Activated naive CD4-positive, alpha-beta T cell treated with anti-CD3 and anti-CD28 coated beads, Interleukin-2, amount 10 ng/mL, durations not matched to agents 7 days and 5 days (primary cell): ENCODE data around the gene NCAPD3.
"Not testable (repeated sequence)": the region's sequence is repeated elsewhere in the genome, so short reads cannot be mapped to it uniquely, and the experiment has no call there.

Source experiments
- CTCF ChIA-PET: fragments of 350-600 bp; sonication (Branson Sonifier 250); formaldehyde crosslinking; loops from one replicate; lab custom pipeline; 2021; ENCODE audit warnings: antibody characterized with exemption; lab: Charles Lee
- DNase-seq: peaks from one replicate; pipeline ENCODE4 v3.0.0-alpha.2; 2020
- H3K27ac Mint-ChIP-seq: one replicate; pipeline ENCODE4 v1.8.0; 2021; ENCODE audit warnings: mild to moderate bottlenecking, moderate library complexity, mixed read lengths
- H3K27me3 Mint-ChIP-seq: one replicate; pipeline ENCODE4 v1.8.0; 2021; ENCODE audit warnings: mild to moderate bottlenecking, mixed read lengths
- H3K36me3 Mint-ChIP-seq: one replicate; pipeline ENCODE4 v1.8.0; 2021; ENCODE audit warnings: mixed read lengths
- H3K4me1 Mint-ChIP-seq: one replicate; pipeline ENCODE4 v1.8.0; 2021; ENCODE audit warnings: mixed read lengths
- H3K4me3 Mint-ChIP-seq: one replicate; pipeline ENCODE4 v1.8.0; 2021; ENCODE audit warnings: mild to moderate bottlenecking, moderate library complexity, mixed read lengths
- H3K9me3 Mint-ChIP-seq: one replicate; pipeline ENCODE4 v1.8.0; 2021; ENCODE audit warnings: mixed read lengths

The NCAPD3 gene

GRCh38 chr11:134196756-134197155 lies 27.0 kb downstream of the NCAPD3 start:
- Mint-ChIP-seq H3K27ac (peak overlapping the region; percentile 89), H3K4me3 (no peak overlapping the region), H3K36me3 (peaks cover 76% of the 10 kb centered on the region), H3K27me3 (no peaks in the 10 kb centered on the region), H3K9me3 (no peaks in the 10 kb centered on the region), H3K4me1 (peaks cover 5% of the 10 kb centered on the region)
- CTCF ChIA-PET: interaction anchor here (1.0 kb wide), 1 partner anchor 10 kb away, joined by 3 read pairs; no protein-coding TSS in a partner anchor
- no peak for DNase-seq

DNA sequence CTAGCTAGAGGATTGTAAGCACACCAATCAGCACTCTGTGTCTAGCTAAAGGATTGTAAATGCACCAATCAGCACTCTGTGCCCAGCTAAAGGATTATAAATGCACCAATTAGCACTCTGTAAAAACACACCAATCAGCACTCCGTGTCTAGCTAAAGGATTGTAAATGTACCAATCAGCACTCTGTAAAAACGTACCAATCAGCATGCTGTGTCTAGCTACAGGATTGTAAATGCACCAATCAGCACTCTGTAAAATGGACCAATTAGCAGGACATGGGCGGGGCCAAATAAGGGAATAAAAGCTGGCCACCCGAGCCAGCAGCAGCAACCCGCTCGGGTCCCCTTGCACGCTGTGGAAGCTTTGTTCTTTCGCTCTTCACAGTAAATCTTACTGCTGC lies 35.7 kb downstream of the NCAPD3 start:
- DNase-seq, H3K9me3 Mint-ChIP-seq, H3K27me3 Mint-ChIP-seq, H3K4me3 Mint-ChIP-seq, H3K27ac Mint-ChIP-seq, H3K4me1 Mint-ChIP-seq: not testable (repeated sequence)
- peaks cover 74% of the 10 kb centered on the region for H3K36me3 Mint-ChIP-seq
- CTCF ChIA-PET: interaction anchor here (0.8 to 1.5 kb wide), 3 partner anchors 16 to 63 kb away, joined by 3 read pairs; no protein-coding TSS in a partner anchor

DNA sequence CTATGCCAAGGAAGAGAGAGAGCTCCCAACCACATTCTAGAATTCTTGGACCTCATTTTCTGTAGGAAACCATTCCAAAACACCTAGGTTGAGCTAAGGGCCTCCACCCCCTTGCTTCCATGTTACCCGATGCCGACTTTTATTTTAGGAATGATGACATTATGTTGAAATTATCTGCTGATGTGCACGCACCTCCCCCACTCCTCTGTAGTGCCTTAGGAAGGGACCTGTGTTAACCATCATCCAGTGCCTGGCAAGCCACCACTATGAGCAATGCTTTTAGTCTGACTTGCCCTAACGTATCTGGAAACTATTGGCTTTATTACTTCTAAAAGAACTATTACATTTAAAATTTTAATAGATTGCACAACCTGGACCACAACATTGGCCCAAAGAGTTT lies 42.1 kb downstream of the NCAPD3 start:
- Mint-ChIP-seq H3K27me3 (no peaks in the 10 kb centered on the region), H3K27ac (no peak overlapping the region), H3K4me3 (no peak overlapping the region), H3K36me3 (peaks cover 49% of the 10 kb centered on the region), H3K4me1 (no peaks in the 10 kb centered on the region), H3K9me3 (no peaks in the 10 kb centered on the region)
- no peak for DNase-seq
- CTCF ChIA-PET: no interaction called here

GRCh38 chr11:134178032-134178674 lies 45.6 kb downstream of the NCAPD3 start:
- Mint-ChIP-seq H3K4me3 (no peak overlapping the region), H3K27ac (no peak overlapping the region), H3K36me3 (peaks cover 59% of the 10 kb centered on the region), H3K4me1 (no peaks in the 10 kb centered on the region), H3K27me3 (no peaks in the 10 kb centered on the region), H3K9me3 (no peaks in the 10 kb centered on the region)
- no peak for DNase-seq
- CTCF ChIA-PET: interaction anchor here (1.6 kb wide), 1 partner anchor 128 kb away, joined by 3 read pairs; no protein-coding TSS in a partner anchor

GRCh38 chr11:134176284-134176683 lies 47.5 kb downstream of the NCAPD3 start:
- Mint-ChIP-seq H3K9me3 (no peaks in the 10 kb centered on the region), H3K36me3 (peaks cover 53% of the 10 kb centered on the region), H3K27ac (no peak overlapping the region), H3K4me3 (no peak overlapping the region), H3K27me3 (no peaks in the 10 kb centered on the region), H3K4me1 (no peaks in the 10 kb centered on the region)
- no peak for DNase-seq
- CTCF ChIA-PET: no interaction called here

DNA sequence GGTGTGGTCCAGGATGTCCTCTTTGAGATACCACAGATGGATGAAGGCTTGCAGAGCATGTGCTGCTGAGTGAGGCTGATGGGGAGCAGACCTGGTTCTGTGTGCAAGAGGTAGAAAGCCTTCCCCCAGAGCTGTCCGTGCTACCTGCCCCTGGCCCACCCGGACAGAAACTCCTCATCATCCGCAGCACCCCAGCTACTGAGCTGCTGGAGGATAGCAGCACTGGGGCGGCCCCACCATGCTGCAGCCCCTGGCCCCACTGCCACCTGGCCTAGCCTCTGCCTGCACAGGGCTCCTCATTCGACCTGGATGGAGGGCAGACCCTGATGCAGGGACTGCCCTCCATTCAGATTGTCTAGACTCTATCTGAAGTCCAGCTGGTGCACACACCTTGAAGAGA lies 50.5 kb downstream of the NCAPD3 start:
- Mint-ChIP-seq H3K4me1 (no peaks in the 10 kb centered on the region), H3K27me3 (no peaks in the 10 kb centered on the region), H3K9me3 (no peaks in the 10 kb centered on the region), H3K36me3 (peaks cover 63% of the 10 kb centered on the region), H3K4me3 (no peak overlapping the region), H3K27ac (no peak overlapping the region)
- CTCF ChIA-PET: no interaction called here
- DNase-seq: no peak

DNA sequence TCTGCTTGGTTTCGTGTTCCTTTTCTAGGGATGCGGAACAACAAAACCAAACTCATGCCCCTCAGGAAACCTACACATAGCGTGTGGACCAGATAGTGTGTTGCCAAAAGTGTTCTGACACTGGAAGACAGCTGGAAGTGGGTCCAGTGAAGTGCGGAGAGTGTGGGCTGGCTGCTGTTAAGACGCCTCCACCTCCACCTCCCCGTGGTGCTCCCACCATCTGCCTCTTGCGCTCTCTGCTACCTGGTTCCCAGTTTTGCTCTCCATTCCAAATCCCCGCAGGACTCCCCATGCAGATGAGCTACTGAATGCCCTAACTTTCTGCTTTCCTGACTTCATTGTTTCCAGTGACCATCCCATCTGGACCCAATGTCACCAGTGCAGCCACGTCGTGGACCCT lies 51.8 kb downstream of the NCAPD3 start:
- no peak for DNase-seq
- Mint-ChIP-seq H3K27ac (peak overlapping the region; percentile 6), H3K27me3 (no peaks in the 10 kb centered on the region), H3K36me3 (peaks cover 71% of the 10 kb centered on the region), H3K4me3 (no peak overlapping the region), H3K4me1 (no peaks in the 10 kb centered on the region), H3K9me3 (no peaks in the 10 kb centered on the region)
- CTCF ChIA-PET: no interaction called here

- Mint-ChIP-seq H3K4me3 (no peak overlapping the region), H3K36me3 (peaks cover 64% of the 10 kb centered on the region), H3K9me3 (no peaks in the 10 kb centered on the region), H3K27ac (no peak overlapping the region), H3K27me3 (no peaks in the 10 kb centered on the region), H3K4me1 (no peaks in the 10 kb centered on the region)
- CTCF ChIA-PET: no interaction called here
- no peak for DNase-seq
Observed at GRCh38 chr11:134170919-134171281, 52.9 kb downstream of the NCAPD3 start.

- Mint-ChIP-seq H3K27ac (no peak overlapping the region), H3K27me3 (no peaks in the 10 kb centered on the region), H3K36me3 (peaks cover 62% of the 10 kb centered on the region), H3K9me3 (peaks cover 3% of the 10 kb centered on the region), H3K4me3 (no peak overlapping the region), H3K4me1 (no peaks in the 10 kb centered on the region)
- CTCF ChIA-PET: no interaction called here
- DNase-seq: no peak
Observed at GRCh38 chr11:134170177-134170918, 53.4 kb downstream of the NCAPD3 start.

DNA sequence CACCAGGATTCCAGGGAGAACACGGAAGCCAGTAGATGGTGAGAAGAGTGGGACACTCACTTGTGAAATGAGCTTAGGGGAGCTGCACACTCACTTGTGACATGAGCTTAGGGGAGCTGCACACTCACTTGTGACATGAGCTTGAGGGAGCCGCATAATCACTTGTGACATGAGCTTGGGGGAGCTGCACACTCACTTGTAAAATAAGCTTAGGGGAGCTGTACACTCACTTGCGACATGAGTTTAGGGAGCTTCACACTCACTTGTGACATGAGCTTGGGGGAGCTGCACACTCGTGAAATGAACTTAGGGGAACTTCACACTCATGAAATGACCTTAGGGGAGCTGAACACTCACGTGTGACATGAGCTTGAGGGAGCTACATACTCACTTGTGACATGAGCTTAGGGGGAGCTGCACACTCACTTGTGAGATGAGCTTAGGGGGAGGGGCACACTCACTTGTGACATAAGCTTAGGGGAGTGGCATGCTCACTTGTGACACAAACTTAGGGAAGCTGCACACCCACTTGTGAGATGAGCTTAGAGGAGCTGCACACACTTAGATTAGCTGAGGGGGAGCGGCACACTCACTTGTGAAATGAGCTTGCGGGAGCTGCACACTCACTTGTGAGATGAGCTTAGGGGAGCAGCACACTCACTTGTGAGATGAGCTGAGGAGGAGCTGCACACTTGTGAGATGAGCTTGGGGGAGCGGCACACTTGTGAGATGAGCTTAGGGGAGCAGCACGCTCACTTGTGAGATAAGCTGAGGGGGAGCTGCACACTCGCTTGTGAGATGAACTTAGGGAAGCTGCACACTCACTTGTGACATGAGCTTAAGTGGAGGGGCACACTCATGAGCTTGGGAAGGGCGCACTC lies 59.0 kb downstream of the NCAPD3 start:
- H3K27ac Mint-ChIP-seq: peak overlapping the region; percentile 31
- CTCF ChIA-PET: interaction anchor here (1.0 to 1.2 kb wide), 4 partner anchors 19 to 43 kb away, joined by 3 to 4 read pairs (median 3); no protein-coding TSS in a partner anchor
- no peak overlapping the region for H3K4me3 Mint-ChIP-seq
- H3K4me1 Mint-ChIP-seq: no peaks in the 10 kb centered on the region
- no peak for DNase-seq
- H3K9me3 Mint-ChIP-seq: peaks cover 11% of the 10 kb centered on the region
- H3K36me3 Mint-ChIP-seq: peaks cover 74% of the 10 kb centered on the region
- H3K27me3 Mint-ChIP-seq: no peaks in the 10 kb centered on the region

GRCh38 chr11:134159652-134160051 lies 64.1 kb downstream of the NCAPD3 start:
- no peak for DNase-seq
- H3K27ac Mint-ChIP-seq: no peak overlapping the region
- H3K9me3 Mint-ChIP-seq: peaks cover under 1% of the 10 kb centered on the region
- H3K27me3 Mint-ChIP-seq: no peaks in the 10 kb centered on the region
- H3K36me3 Mint-ChIP-seq: peaks cover 71% of the 10 kb centered on the region
- H3K4me1 Mint-ChIP-seq: no peaks in the 10 kb centered on the region
- CTCF ChIA-PET: no interaction called here
- H3K4me3 Mint-ChIP-seq: no peak overlapping the region

- Mint-ChIP-seq H3K27me3 (no peaks in the 10 kb centered on the region), H3K36me3 (peaks cover 68% of the 10 kb centered on the region), H3K4me3 (no peak overlapping the region), H3K9me3 (no peaks in the 10 kb centered on the region), H3K4me1 (no peaks in the 10 kb centered on the region), H3K27ac (no peak overlapping the region)
- DNase-seq: no peak
- CTCF ChIA-PET: no interaction called here
Observed at GRCh38 chr11:134158023-134158422, 65.7 kb downstream of the NCAPD3 start.

GRCh38 chr11:134157451-134157850 lies 66.3 kb downstream of the NCAPD3 start:
- Mint-ChIP-seq H3K27me3 (no peaks in the 10 kb centered on the region), H3K27ac (no peak overlapping the region), H3K4me1 (no peaks in the 10 kb centered on the region), H3K4me3 (no peak overlapping the region), H3K36me3 (peaks cover 62% of the 10 kb centered on the region), H3K9me3 (no peaks in the 10 kb centered on the region)
- DNase-seq: no peak
- CTCF ChIA-PET: no interaction called here
